ENCODE measurements around the gene PEBP1.

The PEBP1 gene

GRCh38 chr12:118137148-118137678, 1.3 kb downstream of the PEBP1 start:
- no peak for DNase-seq

- DNase-seq: no peak
Measured at GRCh38 chr12:118140825-118141224, 4.9 kb downstream of the PEBP1 start.

GRCh38 chr12:118144499-118144898, 8.6 kb downstream of the PEBP1 start:
- DNase-seq: no peak

- no peak for DNase-seq
Measured at GRCh38 chr12:118145113-118145797, 9.3 kb downstream of the PEBP1 start.

GRCh38 chr12:118145798-118146156, 9.9 kb downstream of the PEBP1 start:
- DNase-seq: no peak

- no peak for DNase-seq
Measured at GRCh38 chr12:118148287-118148686, 12.4 kb downstream of the PEBP1 start.

- DNase-seq: no peak
Measured at GRCh38 chr12:118150625-118151024, 14.7 kb downstream of the PEBP1 start.

- DNase-seq: no peak
Measured at GRCh38 chr12:118151755-118152154, 15.8 kb downstream of the PEBP1 start.

- no peak for DNase-seq
Measured at GRCh38 chr12:118160536-118160935, 24.6 kb downstream of the PEBP1 start.

GRCh38 chr12:118164798-118165486, 29.0 kb downstream of the PEBP1 start:
- no peak for DNase-seq

- DNase-seq: no peak
Measured at GRCh38 chr12:118166946-118167345, 31.0 kb downstream of the PEBP1 start.

- DNase-seq: no peak
Measured at GRCh38 chr12:118175823-118176447, 40.0 kb downstream of the PEBP1 start.

GRCh38 chr12:118183155-118183554, 47.2 kb downstream of the PEBP1 start:
- no peak for DNase-seq

- no peak for DNase-seq
Measured at GRCh38 chr12:118183711-118184110, 47.8 kb downstream of the PEBP1 start.

- no peak for DNase-seq
Measured at GRCh38 chr12:118185602-118186397, 49.9 kb downstream of the PEBP1 start.

- no peak for DNase-seq
Measured at GRCh38 chr12:118187751-118188435, 52.0 kb downstream of the PEBP1 start.

- DNase-seq: no peak
Measured at GRCh38 chr12:118188690-118189371, 52.9 kb downstream of the PEBP1 start.

- no peak for DNase-seq
Measured at GRCh38 chr12:118189741-118190191, 53.8 kb downstream of the PEBP1 start.

GRCh38 chr12:118190266-118190665, 54.3 kb downstream of the PEBP1 start:
- DNase-seq: no peak

- no peak for DNase-seq
Measured at GRCh38 chr12:118193477-118193876, 57.6 kb downstream of the PEBP1 start.

GRCh38 chr12:118193958-118194357, 58.0 kb downstream of the PEBP1 start:
- no peak for DNase-seq
